Fibroblast of lung (primary cell): ENCODE measurements around the gene RAB35.

Experiments
- CTCF ChIP-seq, 2 donors: IDR thresholded peaks in 1 of 2; conservative IDR thresholded peaks in 1 of 2; 1 replicate in 1 of 2; 2 replicates in 1 of 2; pipeline ENCODE4 v1.5.1; 2011 to 2012; ENCODE audit warnings: low read length in 2 of 2, control low read depth in 1 of 2, inconsistent platforms in 1 of 2, low read depth in 1 of 2, mild to moderate bottlenecking in 1 of 2
- EZH2 ChIP-seq: IDR thresholded peaks from 2 replicates; pipeline ENCODE4 v1.5.1; 2012; ENCODE audit warnings: low read length, control low read depth, mild to moderate bottlenecking; ENCODE audit errors: missing control alignments

GRCh38 chr12:120065472-120065871 lies 51.1 kb downstream of the RAB35 start:
- TF ChIP-seq CTCF (conservative IDR thresholded peaks at IDR 0.05 in 1 of 2, IDR thresholded peaks at IDR 0.05 in 1 of 2; ENCODE audit: low read depth in 1 of 2, low read length in 2 of 2) (no peak), EZH2 (no peak)
